Tibial nerve (tissue), 4 donors: Measurements from ENCODE around the gene LTO1. TPM values are rescaled to one million over a fixed set of nuclear protein-coding genes. Genes with fewer than 3 reads are reported as not detected.

Experiments
- DNase-seq, 2 donors: peaks; one replicate each; pipeline ENCODE4 v3.0.0-alpha.2; 2019; ENCODE audit warnings: low spot score in 2 of 2
- H3K27ac ChIP-seq, 4 donors: fragments of 200-600 bp; sonication (generic) in 3 of 4; one replicate each; pipeline ENCODE4 v1.5.1; 2017 to 2019; ENCODE audit warnings: mild to moderate bottlenecking in 1 of 4
- H3K27me3 ChIP-seq, 2 donors: fragments of 200-600 bp; sonication (generic) in 1 of 2; one replicate each; pipeline versions ENCODE4 v1.5.1 to v1.6.0; 2017 to 2019
- H3K36me3 ChIP-seq, 3 donors: fragments of 200-600 bp; sonication (generic); one replicate each; pipeline ENCODE4 v1.5.1; 2018 to 2019
- H3K4me1 ChIP-seq, 4 donors: fragments of 200-600 bp; sonication (generic) in 3 of 4; one replicate each; pipeline ENCODE4 v1.5.1; 2017 to 2019
- H3K4me3 ChIP-seq, 4 donors: fragments of 200-600 bp; sonication (generic) in 3 of 4; one replicate each; pipeline ENCODE4 v1.5.1; 2017 to 2019; ENCODE audit warnings: mild to moderate bottlenecking in 1 of 4, moderate library complexity in 1 of 4
- H3K9me3 ChIP-seq, 4 donors: fragments of 200-600 bp; sonication (generic) in 3 of 4; one replicate each; pipeline ENCODE4 v1.5.1; 2017 to 2019
- EP300 ChIP-seq, 2 donors: sonication (generic); formaldehyde crosslinking; IDR thresholded peaks; one replicate each; pipeline ENCODE4 v1.6.1; 2017; ENCODE audit warnings: antibody characterized with exemption in 2 of 2, mild to moderate bottlenecking in 1 of 2
- POLR2A ChIP-seq, 2 donors: fragments of 450-650 bp; IDR thresholded peaks; one replicate each; pipeline ENCODE4 v1.6.1; 2017; ENCODE audit warnings: antibody characterized with exemption in 2 of 2, mild to moderate bottlenecking in 2 of 2, moderate library complexity in 2 of 2
- WGBS, 2 donors: methylation state at CpG; one replicate each; pipeline ENCODE4 v1.1.5; 2018; 5-methylcytosine and 5-hydroxymethylcytosine counted together
- total RNA-seq, 4 donors: library from RNA; depleted of rRNA; stranded (reverse); fragments of >200 nt; gene quantifications; one replicate each; pipeline ENCODE4 v1.1.0, GENCODE V29; 2016
- TF ChIP-seq, protein P1 (sequence below), 5 experiments: fragments of 200-600 bp in 3 of 5; fragments of 450-650 bp in 2 of 5; sonication (generic) in 3 of 5; IDR thresholded peaks; one replicate each; pipeline ENCODE4 v1.5.1; 2016 to 2019; ENCODE audit warnings: antibody characterized with exemption in 5 of 5, mild to moderate bottlenecking in 3 of 5, moderate library complexity in 2 of 5

Gene LTO1
- total RNA-seq, 4 donors from 2014 or later, result 22.5 to 29.9 (median 23.1) TPM

DNA sequence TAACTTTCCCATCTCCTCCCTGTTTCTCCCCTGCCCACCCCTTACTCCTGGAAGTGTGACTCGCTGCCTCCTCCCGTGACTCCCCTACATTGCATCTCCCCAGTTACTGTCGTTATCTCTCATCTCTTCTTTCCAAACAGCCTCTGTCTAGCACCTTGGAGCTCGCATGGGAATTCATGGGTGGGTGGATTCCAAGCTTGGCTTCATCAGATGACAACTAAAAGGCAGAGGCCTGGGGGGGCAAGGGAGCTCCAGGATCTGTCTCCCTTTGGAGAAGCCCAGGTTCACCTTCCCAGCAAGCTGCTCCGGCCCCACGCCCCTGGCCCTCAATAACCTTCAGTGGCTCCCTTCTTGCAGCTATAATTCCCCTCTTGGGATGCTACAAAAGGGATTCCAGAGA is 41.1 kb downstream of the LTO1 start:
- Histone ChIP-seq H3K9me3 (peaks cover 0 to 11% (median 0%) of the 10 kb centered on the region in 4 donors), H3K27me3 (peaks cover 0 to 21% of the 10 kb centered on the region in 2 donors)

DNA sequence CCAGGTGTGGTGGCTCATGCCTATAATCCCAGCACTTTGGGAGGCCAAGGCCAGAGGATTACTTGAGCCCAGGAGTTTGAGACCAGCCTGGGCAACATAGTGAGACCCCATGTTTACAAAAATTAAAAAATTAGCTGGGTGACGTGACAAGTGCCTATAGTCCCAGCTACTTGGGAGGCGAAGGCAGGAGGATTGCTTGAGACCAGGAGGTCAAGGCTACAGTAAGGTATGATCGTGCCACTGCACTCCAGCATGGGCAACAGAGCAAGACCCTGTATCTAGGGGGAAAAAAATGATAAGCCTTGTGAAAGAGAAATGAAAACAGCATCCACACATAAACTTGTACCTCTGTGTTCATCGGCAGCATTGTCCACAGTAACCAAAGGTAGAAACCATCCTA is 42.3 kb downstream of the LTO1 start:
- Histone ChIP-seq H3K9me3 (peaks cover 0 to 14% (median 0%) of the 10 kb centered on the region in 4 donors), H3K4me3 (no peak overlapping the region), H3K4me1 (peaks cover 0 to 24% (median 17%) of the 10 kb centered on the region in 4 donors), H3K27me3 (peaks cover 0 to 13% of the 10 kb centered on the region in 2 donors), H3K27ac (no peak overlapping the region), H3K36me3 (no peaks in the 10 kb centered on the region)
- WGBS, 2 donors, result 91 to 95% methylated on average over 4 of the region's 4 CpGs
- no peak for DNase-seq
- TF ChIP-seq POLR2A (IDR thresholded peaks at IDR 0.05) (no peak), EP300 (IDR thresholded peaks at IDR 0.05) (no peak)
- TF ChIP-seq, protein P1, sequence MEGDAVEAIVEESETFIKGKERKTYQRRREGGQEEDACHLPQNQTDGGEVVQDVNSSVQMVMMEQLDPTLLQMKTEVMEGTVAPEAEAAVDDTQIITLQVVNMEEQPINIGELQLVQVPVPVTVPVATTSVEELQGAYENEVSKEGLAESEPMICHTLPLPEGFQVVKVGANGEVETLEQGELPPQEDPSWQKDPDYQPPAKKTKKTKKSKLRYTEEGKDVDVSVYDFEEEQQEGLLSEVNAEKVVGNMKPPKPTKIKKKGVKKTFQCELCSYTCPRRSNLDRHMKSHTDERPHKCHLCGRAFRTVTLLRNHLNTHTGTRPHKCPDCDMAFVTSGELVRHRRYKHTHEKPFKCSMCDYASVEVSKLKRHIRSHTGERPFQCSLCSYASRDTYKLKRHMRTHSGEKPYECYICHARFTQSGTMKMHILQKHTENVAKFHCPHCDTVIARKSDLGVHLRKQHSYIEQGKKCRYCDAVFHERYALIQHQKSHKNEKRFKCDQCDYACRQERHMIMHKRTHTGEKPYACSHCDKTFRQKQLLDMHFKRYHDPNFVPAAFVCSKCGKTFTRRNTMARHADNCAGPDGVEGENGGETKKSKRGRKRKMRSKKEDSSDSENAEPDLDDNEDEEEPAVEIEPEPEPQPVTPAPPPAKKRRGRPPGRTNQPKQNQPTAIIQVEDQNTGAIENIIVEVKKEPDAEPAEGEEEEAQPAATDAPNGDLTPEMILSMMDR (IDR thresholded peaks at IDR 0.05), result no peak

More for the DNA sequence above, 41.1 kb downstream of the LTO1 start:
- H3K4me3 ChIP-seq, result no peak overlapping the region
- peaks cover 0 to 35% (median 24%) of the 10 kb centered on the region in 4 donors for H3K4me1 ChIP-seq
- H3K27ac ChIP-seq, result no peak overlapping the region
- TF ChIP-seq, protein P1 (IDR thresholded peaks at IDR 0.05), result no peak
- TF ChIP-seq EP300 (IDR thresholded peaks at IDR 0.05), result no peak
- no peak for TF ChIP-seq POLR2A (IDR thresholded peaks at IDR 0.05)
- WGBS, 2 donors, result 86 to 87% methylated on average over 6 of the region's 6 CpGs
- no peak for DNase-seq
- no peaks in the 10 kb centered on the region for H3K36me3 ChIP-seq

DNA sequence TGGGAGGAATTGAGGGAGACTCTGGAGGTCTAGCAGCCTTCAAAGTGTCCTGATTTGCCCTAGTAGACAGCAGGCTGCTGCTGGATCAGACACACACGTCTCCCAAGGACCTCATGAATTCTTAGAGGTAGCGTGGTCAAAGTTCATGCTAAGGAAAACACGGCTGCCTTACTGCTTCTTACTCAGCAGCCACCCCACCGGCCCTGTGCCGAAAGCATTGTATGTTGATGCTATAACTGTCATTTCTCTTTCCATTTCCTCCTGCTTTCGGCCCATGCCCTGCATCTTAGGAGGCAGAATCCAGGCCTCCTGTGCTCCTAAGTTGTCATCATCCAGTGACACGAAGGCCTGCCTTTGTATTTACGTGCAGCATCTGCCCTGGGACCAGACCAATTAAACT is 44.7 kb downstream of the LTO1 start:
- H3K36me3 ChIP-seq, result no peaks in the 10 kb centered on the region
- H3K27me3 ChIP-seq, result no peaks in the 10 kb centered on the region
- peaks cover 0 to 14% (median 0%) of the 10 kb centered on the region in 4 donors for H3K9me3 ChIP-seq
- DNase-seq, result no peak
- 88 to 93% methylated on average over 8 of the region's 8 CpGs for WGBS, 2 donors
- H3K27ac ChIP-seq, result no peak overlapping the region
- H3K4me3 ChIP-seq, result no peak overlapping the region
- no peaks in the 10 kb centered on the region for H3K4me1 ChIP-seq
- TF ChIP-seq POLR2A (IDR thresholded peaks at IDR 0.05) (no peak), EP300 (IDR thresholded peaks at IDR 0.05) (no peak)
- TF ChIP-seq, protein P1 (IDR thresholded peaks at IDR 0.05), result no peak

DNA sequence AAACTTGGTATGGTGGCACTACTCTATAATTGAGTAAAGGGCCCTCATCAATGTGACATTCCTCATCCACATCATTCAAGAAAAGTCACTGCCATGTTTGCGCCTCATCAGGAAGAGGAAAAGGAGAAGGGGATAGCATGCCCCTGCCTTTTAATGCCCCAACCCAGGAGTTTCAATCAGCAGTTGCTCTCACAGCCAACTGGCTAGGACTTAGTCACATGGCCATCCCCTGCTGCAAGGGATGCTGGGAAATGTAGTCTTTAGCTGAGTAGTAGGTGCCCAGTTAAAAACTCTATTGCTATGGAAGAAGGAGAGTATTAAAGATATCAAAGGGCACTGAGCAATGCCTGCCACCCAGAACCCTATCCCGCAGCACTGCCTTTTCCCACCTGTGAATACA is 45.1 kb downstream of the LTO1 start:
- DNase-seq, result no peak
- H3K27me3 ChIP-seq, result no peaks in the 10 kb centered on the region
- H3K9me3 ChIP-seq, result peaks cover 0 to 14% (median 0%) of the 10 kb centered on the region in 4 donors
- H3K36me3 ChIP-seq, result no peaks in the 10 kb centered on the region
- no peaks in the 10 kb centered on the region for H3K4me1 ChIP-seq
- H3K4me3 ChIP-seq, result no peak overlapping the region
- H3K27ac ChIP-seq, result no peak overlapping the region
- TF ChIP-seq EP300 (IDR thresholded peaks at IDR 0.05), result no peak
- no peak for TF ChIP-seq POLR2A (IDR thresholded peaks at IDR 0.05)
- TF ChIP-seq, protein P1 (IDR thresholded peaks at IDR 0.05), result no peak
- 94 to 100% methylated on average over 2 of the region's 2 CpGs for WGBS, 2 donors

DNA sequence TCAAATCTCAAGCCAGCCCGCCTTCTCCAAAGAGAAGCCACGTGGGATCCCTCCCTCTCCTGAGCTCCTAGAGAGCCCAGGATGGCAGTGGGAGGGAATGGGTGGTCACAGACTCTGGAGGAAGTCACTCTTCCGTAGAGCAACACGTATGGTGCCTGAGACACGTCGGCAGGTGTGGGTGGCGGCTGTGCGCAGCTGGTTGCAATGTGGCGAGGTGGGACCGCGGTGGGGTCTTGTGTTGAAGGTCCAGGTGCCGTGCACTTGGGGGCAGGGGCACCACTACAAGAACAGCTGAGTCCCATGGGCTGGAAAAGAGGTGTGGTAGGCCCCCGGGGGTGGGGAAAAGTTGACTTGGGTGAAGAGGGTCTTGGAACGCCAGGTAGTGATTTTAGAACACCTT is 47.6 kb downstream of the LTO1 start:
- Histone ChIP-seq H3K9me3 (peaks cover 0 to 14% (median 0%) of the 10 kb centered on the region in 4 donors), H3K27me3 (no peaks in the 10 kb centered on the region), H3K27ac (no peak overlapping the region), H3K36me3 (no peaks in the 10 kb centered on the region), H3K4me1 (no peaks in the 10 kb centered on the region), H3K4me3 (no peak overlapping the region)
- DNase-seq, result no peak
- TF ChIP-seq, protein P1 (IDR thresholded peaks at IDR 0.05), result no peak
- WGBS, 2 donors, result 79 to 88% methylated on average over 5 to 14 of the region's 14 CpGs
